ENCODE results near the gene SLC27A2.
A peak's percentile ranks its signal among the peaks of the same experiment; 100 is the strongest.
"Not testable (repeated sequence)": the region's sequence is repeated elsewhere in the genome, so short reads cannot be mapped to it uniquely, and the experiment has no call there.

The SLC27A2 gene

GRCh38 chr15:50181969-50182218, at the start of gene SLC27A2:
Gene SLC27A2, plus strand, starts transcription at chr15:50182196. Its CDS starts 232 bp downstream, at chr15:50182428.
- peak; percentile 15 for DNase-seq (ENCODE audit: low read depth)

GRCh38 chr15:50132251-50132984, 49.6 kb upstream of the SLC27A2 start:
- DNase-seq (ENCODE audit: low read depth) = not testable (repeated sequence)

- peak; percentile 85 for DNase-seq (ENCODE audit: low read depth)
Measured at GRCh38 chr15:50134524-50135024, 47.4 kb upstream of the SLC27A2 start.

GRCh38 chr15:50135031-50135551, 46.9 kb upstream of the SLC27A2 start:
- peak; percentile 36 for DNase-seq (ENCODE audit: low read depth)

- peak; percentile 87 for DNase-seq (ENCODE audit: low read depth)
Measured at GRCh38 chr15:50137330-50137761, 44.6 kb upstream of the SLC27A2 start.

GRCh38 chr15:50137893-50138292, 44.1 kb upstream of the SLC27A2 start:
- no peak for DNase-seq (ENCODE audit: low read depth)

- DNase-seq (ENCODE audit: low read depth) = no peak
Measured at GRCh38 chr15:50138391-50138790, 43.6 kb upstream of the SLC27A2 start.

GRCh38 chr15:50140098-50140497, 41.9 kb upstream of the SLC27A2 start:
- no peak for DNase-seq (ENCODE audit: low read depth)

GRCh38 chr15:50140983-50141382, 41.0 kb upstream of the SLC27A2 start:
- no peak for DNase-seq (ENCODE audit: low read depth)

- no peak for DNase-seq (ENCODE audit: low read depth)
Measured at GRCh38 chr15:50141856-50142255, 40.1 kb upstream of the SLC27A2 start.

GRCh38 chr15:50143255-50143860, 38.6 kb upstream of the SLC27A2 start:
- DNase-seq (ENCODE audit: low read depth) = no peak

GRCh38 chr15:50144341-50145120, 37.5 kb upstream of the SLC27A2 start:
- no peak for DNase-seq (ENCODE audit: low read depth)

- DNase-seq (ENCODE audit: low read depth) = peak; percentile 84
Measured at GRCh38 chr15:50145451-50145872, 36.5 kb upstream of the SLC27A2 start.

- DNase-seq (ENCODE audit: low read depth) = peak; percentile 20
Measured at GRCh38 chr15:50146632-50147031, 35.4 kb upstream of the SLC27A2 start.

GRCh38 chr15:50148362-50148963, 33.5 kb upstream of the SLC27A2 start:
- peak; percentile 70 for DNase-seq (ENCODE audit: low read depth)

GRCh38 chr15:50149090-50149489, 32.9 kb upstream of the SLC27A2 start:
- DNase-seq (ENCODE audit: low read depth) = no peak

- no peak for DNase-seq (ENCODE audit: low read depth)
Measured at GRCh38 chr15:50150349-50150748, 31.6 kb upstream of the SLC27A2 start.

GRCh38 chr15:50150851-50151250, 31.1 kb upstream of the SLC27A2 start:
- no peak for DNase-seq (ENCODE audit: low read depth)

GRCh38 chr15:50151476-50151875, 30.5 kb upstream of the SLC27A2 start:
- DNase-seq (ENCODE audit: low read depth) = no peak

GRCh38 chr15:50158236-50158635, 23.8 kb upstream of the SLC27A2 start:
- DNase-seq (ENCODE audit: low read depth) = not testable (repeated sequence)

- DNase-seq (ENCODE audit: low read depth) = peak; percentile 60
Measured at GRCh38 chr15:50162969-50163718, 18.9 kb upstream of the SLC27A2 start.
